Stimulated activated CD4-positive, alpha-beta T cell treated with anti-CD3 and anti-CD28 coated beads, TNF-alpha, amount 100 ng/mL, for 24 hours (primary cell): Measurements from ENCODE around the gene TENM3.

ENCODE experiments used
- DNase-seq, 3 experiments: peaks; one replicate each; pipeline ENCODE4 v3.0.0-alpha.2; 2020; ENCODE audit warnings: low read depth in 3 of 3

Gene TENM3

DNA sequence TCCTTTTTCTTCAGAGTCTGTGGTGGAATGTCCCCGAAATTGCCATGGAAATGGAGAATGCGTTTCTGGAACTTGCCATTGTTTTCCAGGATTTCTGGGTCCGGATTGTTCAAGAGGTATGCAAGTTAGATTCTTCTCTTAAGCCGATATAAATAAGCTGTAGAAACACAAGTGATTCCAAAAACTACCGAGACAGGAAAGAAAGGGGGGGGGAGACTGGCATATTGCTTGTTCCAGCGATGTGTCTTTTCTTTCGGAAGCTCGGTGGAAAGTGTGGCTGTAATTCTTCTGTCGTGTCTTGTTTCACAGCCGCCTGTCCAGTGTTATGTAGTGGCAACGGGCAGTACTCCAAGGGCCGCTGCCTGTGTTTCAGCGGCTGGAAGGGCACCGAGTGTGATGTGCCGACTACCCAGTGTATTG lies 437.0 kb downstream of the TENM3 start:
- DNase-seq: no peak

DNA sequence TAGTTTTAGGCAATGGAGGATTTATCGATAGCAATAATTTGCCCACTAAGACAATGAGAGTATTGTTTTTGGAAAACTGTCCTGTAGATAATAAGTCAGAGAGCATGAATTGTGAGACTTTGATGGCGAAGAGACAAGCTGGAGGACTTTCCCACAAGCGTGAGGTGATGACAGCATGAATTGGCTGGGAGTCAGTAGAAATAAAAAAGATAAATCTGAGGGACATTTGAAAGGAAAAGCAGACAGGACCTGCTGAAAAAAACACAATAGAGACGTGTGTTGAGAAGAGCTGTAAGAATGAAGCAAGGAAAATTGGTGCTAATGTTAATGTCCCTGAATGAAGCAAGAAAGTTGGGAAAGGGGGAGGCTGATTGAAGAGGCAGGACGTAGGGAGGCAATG lies 440.5 kb downstream of the TENM3 start:
- DNase-seq: no peak

DNA sequence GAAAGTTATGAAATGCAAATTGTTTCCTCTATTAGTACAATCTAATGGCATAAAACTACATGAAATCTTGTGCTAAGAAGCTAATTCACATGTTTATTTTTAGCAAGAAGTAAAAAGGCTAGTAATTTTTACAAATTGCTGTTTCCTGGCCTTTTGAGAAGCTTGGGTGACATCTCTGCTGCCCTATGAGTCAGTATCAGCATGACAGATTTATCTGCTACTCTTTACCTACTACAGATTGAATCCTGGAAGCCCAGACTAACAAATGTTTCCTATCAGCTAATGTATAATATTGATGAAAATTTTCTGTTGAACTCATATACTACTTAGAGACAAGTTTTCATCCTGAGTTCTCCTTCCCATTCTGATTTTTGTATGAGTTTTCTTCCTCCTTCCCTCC lies 441.6 kb downstream of the TENM3 start:
- no peak for DNase-seq

- DNase-seq: no peak
These were observed 444.9 kb downstream of the TENM3 start for GRCh38 chr4:182688081-182688480.

GRCh38 chr4:182694551-182694950 lies 451.3 kb downstream of the TENM3 start:
- no peak for DNase-seq

- no peak for DNase-seq
These were observed 451.8 kb downstream of the TENM3 start for GRCh38 chr4:182695009-182695408.

- DNase-seq: no peak
These were observed 452.6 kb downstream of the TENM3 start for GRCh38 chr4:182695842-182696241.

GRCh38 chr4:182697094-182697493 lies 453.9 kb downstream of the TENM3 start:
- no peak for DNase-seq

DNA sequence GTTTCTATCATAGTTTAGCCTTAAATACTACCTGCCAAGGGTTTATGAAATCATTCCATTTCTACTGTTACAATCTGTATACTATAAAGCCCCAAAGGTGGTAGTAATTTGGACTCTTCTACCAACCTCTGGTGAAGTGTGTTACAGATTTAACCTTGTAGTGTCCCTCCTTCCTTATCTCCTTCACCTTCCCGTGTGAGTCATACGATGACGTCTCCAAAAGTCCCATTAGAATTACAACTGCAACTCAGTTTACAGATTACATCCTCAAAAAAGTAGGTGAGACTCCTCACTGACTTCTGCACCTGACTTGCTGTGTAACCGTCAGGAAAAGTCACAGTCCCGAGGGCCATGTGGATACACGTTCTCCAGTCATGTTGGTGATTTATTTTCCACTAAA lies 455.0 kb downstream of the TENM3 start:
- DNase-seq: no peak

DNA sequence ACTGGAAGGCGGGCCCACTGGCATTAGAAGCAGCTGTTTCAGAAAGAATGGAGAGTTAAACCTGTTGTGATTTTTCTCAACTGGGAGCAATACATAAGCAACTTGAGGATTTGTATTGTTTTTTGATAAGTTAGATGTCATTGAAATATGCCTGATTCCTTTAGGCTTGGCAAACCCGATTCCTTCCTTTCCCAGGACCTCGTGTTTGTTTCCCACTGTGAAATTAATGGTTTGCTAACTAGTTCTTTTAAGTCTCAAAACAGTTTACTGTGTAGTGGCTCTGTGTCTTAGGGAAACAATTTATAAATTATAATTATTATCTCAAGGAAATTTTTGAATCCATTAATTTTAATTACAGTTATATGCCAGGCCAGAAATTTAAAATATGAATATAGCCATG lies 456.0 kb downstream of the TENM3 start:
- no peak for DNase-seq

GRCh38 chr4:182699795-182700194 lies 456.6 kb downstream of the TENM3 start:
- no peak for DNase-seq

DNA sequence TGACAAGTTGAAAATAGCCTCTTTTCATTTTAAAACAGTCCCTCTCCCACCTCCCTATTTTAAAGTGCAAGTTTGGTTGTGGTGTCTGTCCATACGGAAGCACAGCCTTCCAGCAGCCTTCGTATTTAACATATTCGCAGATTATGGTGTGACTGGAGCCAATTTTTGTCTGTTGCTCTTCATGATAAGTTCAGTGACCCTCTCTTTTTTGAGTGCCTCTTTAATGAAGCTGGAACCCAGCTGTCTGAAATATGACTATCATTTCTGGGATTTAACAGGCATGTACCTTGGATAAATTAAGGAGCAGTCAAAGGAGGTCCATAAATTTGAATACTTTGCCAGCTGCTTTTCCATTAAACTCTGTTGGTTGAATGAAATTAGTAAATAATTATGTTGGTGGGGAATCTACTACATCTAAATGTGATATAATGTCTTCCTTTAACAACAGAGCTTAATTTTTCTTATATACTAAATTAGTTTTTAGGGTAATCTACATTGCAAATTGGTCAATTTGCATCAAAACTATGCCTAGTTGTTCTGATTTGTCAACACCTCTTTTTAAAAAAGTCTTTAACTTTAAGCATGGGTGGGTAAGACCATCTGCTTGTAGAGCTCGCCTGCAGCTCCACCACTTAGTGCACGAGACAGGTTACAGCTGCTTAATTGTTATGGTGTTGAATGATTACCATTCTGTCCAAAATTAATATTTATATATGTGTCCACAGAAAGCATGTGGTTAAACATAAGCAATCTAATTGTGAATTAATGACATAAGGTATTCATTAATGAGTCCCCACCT lies 457.4 kb downstream of the TENM3 start:
- no peak for DNase-seq

DNA sequence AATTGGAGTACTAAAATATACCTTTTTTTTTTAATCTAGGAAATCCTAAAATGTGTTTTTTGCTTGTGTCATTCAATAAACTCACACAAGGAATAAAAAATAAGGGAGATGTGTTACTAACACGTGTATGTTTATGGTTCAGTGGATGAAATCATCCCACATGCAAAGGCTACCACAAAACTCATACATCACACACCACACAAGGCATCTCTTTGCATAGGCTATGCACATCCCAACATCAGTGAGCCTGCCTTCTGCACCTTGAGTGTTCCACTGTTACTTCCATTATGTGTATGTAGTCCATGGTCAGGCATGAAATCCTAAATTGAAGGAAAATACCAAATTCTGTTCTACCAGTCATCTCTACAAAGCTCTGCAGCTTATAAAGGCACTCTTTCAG lies 460.9 kb downstream of the TENM3 start:
- no peak for DNase-seq

DNA sequence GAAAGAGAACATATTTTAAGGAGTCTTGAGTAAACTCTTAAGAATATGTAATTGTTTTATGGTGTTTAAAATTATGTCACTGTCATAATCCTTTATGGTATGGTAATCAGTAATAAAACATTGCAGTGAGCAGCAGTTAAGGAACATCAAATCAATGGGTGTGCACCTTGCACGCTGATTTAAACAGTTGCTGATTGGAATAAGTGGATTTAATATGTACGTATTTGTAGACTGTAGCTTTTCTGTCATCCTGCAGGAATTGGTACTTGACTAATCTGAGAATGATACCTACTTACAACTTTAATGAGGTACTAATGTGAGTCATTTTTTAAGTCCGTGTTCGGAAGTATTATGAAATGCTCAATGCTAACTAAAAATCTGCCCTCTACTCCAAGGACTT lies 461.7 kb downstream of the TENM3 start:
- DNase-seq: no peak

GRCh38 chr4:182705389-182705788 lies 462.2 kb downstream of the TENM3 start:
- DNase-seq: no peak

- DNase-seq: no peak
These were observed 468.0 kb downstream of the TENM3 start for GRCh38 chr4:182711211-182711610.

- DNase-seq: no peak
These were observed 472.3 kb downstream of the TENM3 start for GRCh38 chr4:182715548-182715947.

DNA sequence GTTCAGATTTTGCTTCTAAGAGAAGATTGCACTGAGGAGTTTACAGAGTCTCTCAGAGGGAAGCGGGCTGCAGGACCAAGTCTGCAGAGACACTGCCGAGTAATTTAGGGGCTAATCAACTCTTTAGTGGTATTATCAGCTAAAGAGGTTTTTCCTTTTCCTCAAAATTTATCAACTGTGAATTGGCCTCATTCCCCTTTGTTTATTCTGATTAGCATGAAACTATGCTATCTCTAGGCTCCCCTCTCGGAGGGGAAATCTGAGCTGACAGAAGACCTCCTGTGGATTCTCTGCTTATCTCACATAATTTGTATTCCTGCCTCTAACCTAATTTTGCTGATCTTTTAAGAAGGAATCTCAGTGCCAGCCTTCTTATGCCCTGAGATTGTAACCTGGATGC lies 473.0 kb downstream of the TENM3 start:
- no peak for DNase-seq

- no peak for DNase-seq
These were observed 474.8 kb downstream of the TENM3 start for GRCh38 chr4:182717788-182718583.

GRCh38 chr4:182724414-182724813 lies 481.2 kb downstream of the TENM3 start:
- no peak for DNase-seq

GRCh38 chr4:182729516-182729915 lies 486.3 kb downstream of the TENM3 start:
- no peak for DNase-seq

- DNase-seq: no peak
These were observed 487.6 kb downstream of the TENM3 start for GRCh38 chr4:182730791-182731190.

- DNase-seq: no peak
These were observed 493.0 kb downstream of the TENM3 start for GRCh38 chr4:182736207-182736606.
